Sigmoid colon (tissue), 4 donors: ENCODE measurements around the gene SLC2A6.

ENCODE experiments used
- EP300 ChIP-seq, 4 donors: sonication (generic); formaldehyde crosslinking; IDR thresholded peaks; one replicate each; pipeline ENCODE4 v1.6.1; 2017; ENCODE audit warnings: antibody characterized with exemption in 4 of 4
- POLR2A ChIP-seq, 2 donors: fragments of 450-650 bp; IDR thresholded peaks; one replicate each; pipeline ENCODE4 v1.6.1; 2016; ENCODE audit warnings: antibody characterized with exemption in 2 of 2, mild to moderate bottlenecking in 2 of 2, moderate library complexity in 2 of 2
- POLR2AphosphoS5 ChIP-seq, 4 donors: sonication (generic); formaldehyde crosslinking; IDR thresholded peaks; one replicate each; pipeline ENCODE4 v1.6.1; 2017; ENCODE audit warnings: antibody characterized with exemption in 4 of 4
- TF ChIP-seq, protein P1 (sequence below), 4 experiments: fragments of 450-650 bp in 3 of 4; fragments of 200-600 bp in 1 of 4; IDR thresholded peaks; one replicate each; pipeline ENCODE4 v1.5.1; 2016 to 2019; ENCODE audit warnings: antibody characterized with exemption in 4 of 4, mild to moderate bottlenecking in 3 of 4, moderate library complexity in 2 of 4

DNA sequence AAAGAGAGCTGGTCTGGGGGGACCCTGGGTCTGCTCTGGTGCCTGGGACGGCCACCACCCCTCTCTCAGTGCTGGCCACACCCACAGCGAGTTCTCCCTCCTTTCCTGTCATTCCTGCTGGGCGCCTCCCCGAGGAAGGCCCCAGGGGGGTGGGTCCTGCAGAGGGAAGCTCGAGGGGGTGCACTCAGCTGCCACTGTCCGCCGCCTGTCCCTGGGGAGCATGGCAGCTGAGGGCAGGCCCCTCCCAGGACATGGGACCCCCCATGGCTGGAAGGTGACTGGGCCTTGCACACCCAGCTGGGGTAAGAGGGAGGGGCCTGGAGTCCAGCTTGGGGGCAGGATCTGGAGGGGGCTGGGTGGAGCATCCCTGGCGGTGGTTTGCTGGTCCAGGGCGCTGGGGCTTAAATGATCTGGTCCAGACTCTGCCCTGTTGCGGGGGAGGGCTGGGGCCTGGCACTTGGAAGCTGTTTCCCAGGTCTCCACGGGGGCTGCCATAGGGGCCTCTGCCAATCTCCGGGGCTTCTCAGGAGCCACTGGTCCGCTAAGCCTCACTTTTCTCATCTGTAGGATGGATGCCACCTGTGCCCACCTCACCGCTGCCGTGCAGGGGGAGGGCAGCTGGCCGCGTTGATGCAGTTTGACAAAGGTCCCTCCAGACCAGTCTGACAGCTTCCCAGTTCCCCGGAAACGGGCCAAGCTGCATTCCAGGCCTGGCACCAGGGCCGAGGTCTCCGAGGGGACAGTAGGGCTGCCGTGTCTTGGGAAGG is 6.0 kb upstream of the SLC2A6 start:
- TF ChIP-seq, protein P1, sequence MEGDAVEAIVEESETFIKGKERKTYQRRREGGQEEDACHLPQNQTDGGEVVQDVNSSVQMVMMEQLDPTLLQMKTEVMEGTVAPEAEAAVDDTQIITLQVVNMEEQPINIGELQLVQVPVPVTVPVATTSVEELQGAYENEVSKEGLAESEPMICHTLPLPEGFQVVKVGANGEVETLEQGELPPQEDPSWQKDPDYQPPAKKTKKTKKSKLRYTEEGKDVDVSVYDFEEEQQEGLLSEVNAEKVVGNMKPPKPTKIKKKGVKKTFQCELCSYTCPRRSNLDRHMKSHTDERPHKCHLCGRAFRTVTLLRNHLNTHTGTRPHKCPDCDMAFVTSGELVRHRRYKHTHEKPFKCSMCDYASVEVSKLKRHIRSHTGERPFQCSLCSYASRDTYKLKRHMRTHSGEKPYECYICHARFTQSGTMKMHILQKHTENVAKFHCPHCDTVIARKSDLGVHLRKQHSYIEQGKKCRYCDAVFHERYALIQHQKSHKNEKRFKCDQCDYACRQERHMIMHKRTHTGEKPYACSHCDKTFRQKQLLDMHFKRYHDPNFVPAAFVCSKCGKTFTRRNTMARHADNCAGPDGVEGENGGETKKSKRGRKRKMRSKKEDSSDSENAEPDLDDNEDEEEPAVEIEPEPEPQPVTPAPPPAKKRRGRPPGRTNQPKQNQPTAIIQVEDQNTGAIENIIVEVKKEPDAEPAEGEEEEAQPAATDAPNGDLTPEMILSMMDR (IDR thresholded peaks at IDR 0.05), result no peak
- TF ChIP-seq POLR2A (IDR thresholded peaks at IDR 0.05) (no peak), EP300 (IDR thresholded peaks at IDR 0.05) (no peak), POLR2AphosphoS5 (IDR thresholded peaks at IDR 0.05) (no peak)
